PC-3 (cell line): Measurements from ENCODE around the gene ARL6IP6. TPM values are rescaled to one million over a fixed set of nuclear protein-coding genes. Genes with fewer than 3 reads are reported as not detected.
"Not testable (repeated sequence)": the region's sequence is repeated elsewhere in the genome, so short reads cannot be mapped to it uniquely, and the experiment has no call there.

Source experiments
- ATAC-seq: fragments of 200-7000 bp; cut with Tn5 transposase; 2 replicates; pipeline ENCODE4 v1.9.1; 2020; ENCODE audit warnings: mild to moderate bottlenecking, moderate library complexity
- BruUV-seq: library from RNA; stranded (reverse); fragments of 400-500 nt; replicated peaks from 2 replicates; lab custom pipeline; 2021; lab: Mats Ljungman, UMichigan
- CTCF ChIA-PET: fragments of 300-600 bp; sonication (Branson Sonifier 250); formaldehyde crosslinking; loops from one replicate; lab custom pipeline; 2022; ENCODE audit warnings: antibody characterized with exemption; lab: Charles Lee
- POLR2A ChIA-PET: fragments of 300-600 bp; sonication (Branson Sonifier 250); formaldehyde crosslinking; loops from one replicate; lab custom pipeline; 2022; ENCODE audit warnings: antibody characterized with exemption; ENCODE audit not compliant: unreplicated experiment; lab: Charles Lee
- DNase-seq: peaks from one replicate; pipeline ENCODE4 v3.0.0-alpha.2; 2015
- H2AFZ ChIP-seq: fragments of 300-600 bp; sonication (generic); 2 replicates; pipeline ENCODE4 v1.6.0; 2016; ENCODE audit warnings: antibody characterized with exemption, low read length
- H3F3A ChIP-seq: fragments of 300-600 bp; sonication (generic); one replicate; pipeline ENCODE4 v1.6.0; 2017; ENCODE audit warnings: antibody characterized with exemption, low read length, control low read depth, mild to moderate bottlenecking; ENCODE audit not compliant: unreplicated experiment
- H3K27ac ChIP-seq: fragments of 300-600 bp; sonication (generic); 2 replicates; pipeline ENCODE4 v1.5.1; 2016; ENCODE audit warnings: mild to moderate bottlenecking, low read length
- H3K27me3 ChIP-seq: fragments of 300-600 bp; sonication (generic); 2 replicates; pipeline ENCODE4 v1.6.1; 2016; ENCODE audit warnings: low read length, mixed read lengths
- H3K36me3 ChIP-seq: fragments of 300-600 bp; sonication (generic); 2 replicates; pipeline ENCODE4 v1.6.1; 2016; ENCODE audit warnings: low read depth, mixed run types, low read length, mixed read lengths
- H3K4me1 ChIP-seq: fragments of 300-600 bp; sonication (generic); 2 replicates; pipeline ENCODE4 v1.5.1; 2016; ENCODE audit warnings: low read length; ENCODE audit not compliant: insufficient read depth
- H3K4me2 ChIP-seq: fragments of 300-600 bp; sonication (generic); 2 replicates; pipeline ENCODE4 v1.6.0; 2016; ENCODE audit warnings: low read length
- H3K4me3 ChIP-seq: fragments of 300-600 bp; sonication (generic); 2 replicates; pipeline ENCODE4 v1.5.1; 2016; ENCODE audit warnings: mild to moderate bottlenecking, low read length, mixed read lengths
- H3K79me2 ChIP-seq: fragments of 300-600 bp; sonication (generic); 2 replicates; pipeline ENCODE4 v1.6.1; 2017; ENCODE audit warnings: low read length, mixed read lengths
- H3K9ac ChIP-seq: fragments of 300-600 bp; sonication (generic); 2 replicates; pipeline ENCODE4 v1.6.0; 2016; ENCODE audit warnings: mild to moderate bottlenecking, low read length
- H3K9me2 ChIP-seq: fragments of 300-600 bp; sonication (generic); replicated peaks from 2 replicates; pipeline ENCODE4 v1.6.1; 2016; ENCODE audit warnings: mixed run types, low read length, mixed read lengths
- H3K9me3 ChIP-seq: fragments of 300-600 bp; sonication (generic); 2 replicates; pipeline ENCODE4 v1.6.1; 2016; ENCODE audit warnings: low read length, mixed read lengths
- H4K20me1 ChIP-seq: fragments of 300-600 bp; sonication (generic); 2 replicates; pipeline ENCODE4 v1.6.1; 2016; ENCODE audit warnings: low read length, mixed read lengths
- EZH2 ChIP-seq: fragments of 300-600 bp; sonication (generic); IDR thresholded peaks from one replicate; pipeline ENCODE4 v1.6.1; 2017; ENCODE audit warnings: antibody characterized with exemption, mild to moderate bottlenecking, low read length; ENCODE audit not compliant: unreplicated experiment
- EZH2phosphoT487 ChIP-seq: fragments of 300-600 bp; sonication (generic); IDR thresholded peaks from 2 replicates; pipeline ENCODE4 v1.6.1; 2018; ENCODE audit warnings: mild to moderate bottlenecking, antibody characterized with exemption, low read length, borderline replicate concordance
- intact Hi-C: fragments of 100-400 bp; cut with micrococcal nuclease; formaldehyde crosslinking; loops from 2 replicates; pipeline ENCODE4 v1.9.0; 2023
- total RNA-seq: library from RNA; depleted of rRNA; stranded (reverse); fragments of >200 nt; gene quantifications from 2 replicates; pipeline ENCODE4 v1.2.3, GENCODE V29; 2014
- TF ChIP-seq, protein P1 (sequence below): fragments of 300-600 bp; sonication (generic); conservative IDR thresholded peaks from 2 replicates; pipeline ENCODE4 v1.5.1; 2017; ENCODE audit warnings: antibody characterized with exemption, low read depth, mild to moderate bottlenecking, low read length

The ARL6IP6 gene
- total RNA-seq, 1 experiment from 2014 or later = 19.0 TPM

DNA sequence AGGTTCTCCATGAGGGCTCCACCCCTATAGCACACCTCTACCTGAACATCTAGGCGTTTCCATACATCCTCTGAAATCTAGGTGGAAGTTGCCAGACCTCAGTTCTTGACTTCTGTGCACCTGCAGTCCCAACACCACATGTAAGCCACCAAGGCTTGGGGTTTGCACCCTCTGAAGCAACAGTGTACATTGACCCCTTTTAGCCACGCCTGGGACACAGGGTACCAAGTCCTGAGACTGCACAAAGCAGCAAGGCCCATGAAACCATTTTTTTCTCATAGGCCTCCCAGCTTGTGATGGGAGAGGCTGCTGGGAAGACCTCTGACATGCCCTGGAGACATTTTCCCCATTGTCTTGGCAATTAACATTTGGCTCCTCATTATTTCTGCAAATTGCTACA is 20.0 kb downstream of the ARL6IP6 start:
- no peaks in the 10 kb centered on the region for H3F3A ChIP-seq
- no peaks in the 10 kb centered on the region for H4K20me1 ChIP-seq
- TF ChIP-seq EZH2phosphoT487 (no peak), EZH2 (no peak)
- TF ChIP-seq, protein P1, sequence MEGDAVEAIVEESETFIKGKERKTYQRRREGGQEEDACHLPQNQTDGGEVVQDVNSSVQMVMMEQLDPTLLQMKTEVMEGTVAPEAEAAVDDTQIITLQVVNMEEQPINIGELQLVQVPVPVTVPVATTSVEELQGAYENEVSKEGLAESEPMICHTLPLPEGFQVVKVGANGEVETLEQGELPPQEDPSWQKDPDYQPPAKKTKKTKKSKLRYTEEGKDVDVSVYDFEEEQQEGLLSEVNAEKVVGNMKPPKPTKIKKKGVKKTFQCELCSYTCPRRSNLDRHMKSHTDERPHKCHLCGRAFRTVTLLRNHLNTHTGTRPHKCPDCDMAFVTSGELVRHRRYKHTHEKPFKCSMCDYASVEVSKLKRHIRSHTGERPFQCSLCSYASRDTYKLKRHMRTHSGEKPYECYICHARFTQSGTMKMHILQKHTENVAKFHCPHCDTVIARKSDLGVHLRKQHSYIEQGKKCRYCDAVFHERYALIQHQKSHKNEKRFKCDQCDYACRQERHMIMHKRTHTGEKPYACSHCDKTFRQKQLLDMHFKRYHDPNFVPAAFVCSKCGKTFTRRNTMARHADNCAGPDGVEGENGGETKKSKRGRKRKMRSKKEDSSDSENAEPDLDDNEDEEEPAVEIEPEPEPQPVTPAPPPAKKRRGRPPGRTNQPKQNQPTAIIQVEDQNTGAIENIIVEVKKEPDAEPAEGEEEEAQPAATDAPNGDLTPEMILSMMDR = no peak
- no peaks in the 10 kb centered on the region for H3K4me1 ChIP-seq
- intact Hi-C loops = loop anchor here (10.0 kb wide), 1 partner anchor 704 kb away; no protein-coding TSS in a partner anchor
- H3K4me3 ChIP-seq = no peak overlapping the region
- no peak for ATAC-seq
- H3K27me3 ChIP-seq = no peaks in the 10 kb centered on the region
- H3K9me3 ChIP-seq = no peaks in the 10 kb centered on the region
- no peak overlapping the region for H2AFZ ChIP-seq
- no peak for DNase-seq
- H3K79me2 ChIP-seq = no peaks in the 10 kb centered on the region
- peaks cover 24% of the 10 kb centered on the region for H3K36me3 ChIP-seq
- no peak overlapping the region for H3K4me2 ChIP-seq
- no TSS peak for BruUV-seq
- ChIA-PET POLR2A (no interaction called here), CTCF (no interaction called here)
- no peak overlapping the region for H3K27ac ChIP-seq
- no peak overlapping the region for H3K9ac ChIP-seq
- no peaks in the 10 kb centered on the region for H3K9me2 ChIP-seq

DNA sequence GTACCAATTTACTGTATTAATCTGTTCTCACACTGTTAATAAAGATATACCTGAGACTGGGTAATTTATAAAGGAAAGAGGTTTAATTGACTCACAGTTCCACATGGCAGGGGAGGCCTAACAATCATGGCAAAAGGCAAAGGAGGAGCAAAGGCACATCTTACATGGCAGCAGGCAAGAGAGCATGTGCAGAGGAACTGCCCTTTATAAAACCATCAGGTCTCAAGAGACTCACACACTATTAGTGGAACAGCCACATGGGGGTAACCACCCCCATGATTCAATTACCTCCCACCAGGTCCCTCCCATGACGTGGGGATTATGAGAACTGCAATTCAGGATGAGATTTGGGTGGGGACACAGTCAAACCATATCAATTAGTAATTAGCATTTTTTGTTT is 21.3 kb downstream of the ARL6IP6 start:
- H2AFZ ChIP-seq, H3K4me3 ChIP-seq, CTCF ChIA-PET: not testable (repeated sequence)

DNA sequence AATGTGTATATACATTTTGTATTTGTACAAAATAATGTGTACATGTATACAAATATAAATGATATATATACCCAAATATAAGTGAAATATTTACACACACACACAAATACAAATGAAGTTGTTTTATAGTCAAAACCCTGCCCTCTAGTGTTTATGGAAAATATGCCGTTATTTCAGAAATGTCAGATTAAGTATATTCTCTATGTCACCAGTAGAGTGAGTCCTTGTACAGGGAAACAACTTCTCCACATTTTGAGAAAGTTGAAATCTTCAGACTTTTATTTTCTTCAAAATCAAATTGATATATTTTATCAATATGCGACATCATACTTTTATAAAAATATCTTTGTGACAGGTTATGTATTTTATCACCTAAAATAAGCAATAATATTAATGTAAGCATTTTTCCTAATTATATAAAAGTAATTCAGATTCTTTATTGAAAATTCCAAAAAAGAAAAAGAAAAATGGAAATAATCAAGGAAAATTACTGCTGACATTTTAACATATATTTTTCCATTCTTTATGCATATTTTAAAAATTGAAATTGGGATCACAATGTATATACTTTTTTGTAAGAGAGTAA is 22.4 kb downstream of the ARL6IP6 start:
- Histone ChIP-seq H3K4me3 (no peak overlapping the region), H3F3A (no peaks in the 10 kb centered on the region), H3K9me3 (no peaks in the 10 kb centered on the region), H3K4me1 (no peaks in the 10 kb centered on the region), H3K27ac (no peak overlapping the region), H3K36me3 (peaks cover 18% of the 10 kb centered on the region), H3K79me2 (no peaks in the 10 kb centered on the region), H3K9ac (no peak overlapping the region), H3K27me3 (no peaks in the 10 kb centered on the region), H4K20me1 (no peaks in the 10 kb centered on the region), H3K4me2 (no peak overlapping the region), H3K9me2 (no peaks in the 10 kb centered on the region), H2AFZ (no peak overlapping the region)
- CTCF ChIA-PET = interaction anchor here (0.6 kb wide), 1 partner anchor 593 kb away, joined by 3 read pairs; no protein-coding TSS in a partner anchor
- BruUV-seq = no TSS peak
- intact Hi-C loops = loop anchor here (2.0 to 5.0 kb wide), 3 partner anchors 564 to 778 kb away; partner anchors contain the start of genes RPRM and STAM2
- DNase-seq (peak; percentile 80), ATAC-seq (no peak)
- no peak for TF ChIP-seq EZH2phosphoT487
- TF ChIP-seq, protein P1 = peak; percentile 90
- POLR2A ChIA-PET = no interaction called here

More for the DNA sequence above, 21.3 kb downstream of the ARL6IP6 start:
- H3K27ac ChIP-seq, H4K20me1 ChIP-seq, H3K4me2 ChIP-seq, BruUV-seq, H3K27me3 ChIP-seq, ATAC-seq, H3F3A ChIP-seq, H3K9ac ChIP-seq, DNase-seq, H3K79me2 ChIP-seq, H3K4me1 ChIP-seq, POLR2A ChIA-PET, H3K9me2 ChIP-seq, H3K9me3 ChIP-seq: not testable (repeated sequence)
- intact Hi-C loops = loop anchor here (2.0 to 10.0 kb wide), 4 partner anchors 562 to 779 kb away; partner anchors contain the start of genes RPRM and STAM2
- peaks cover 24% of the 10 kb centered on the region for H3K36me3 ChIP-seq
